ENCODE measurements around the gene DLEC1.

DLEC1 gene

GRCh38 chr3:38136777-38137614, 98.0 kb downstream of the DLEC1 start, which contains the start of gene ACAA1:
Gene ACAA1, minus strand, starts transcription at chr3:38137127. Its CDS starts 92 bp downstream, at chr3:38137035.
- peak; percentile 90 for DNase-seq (ENCODE audit: low read depth, low spot score)

DNA sequence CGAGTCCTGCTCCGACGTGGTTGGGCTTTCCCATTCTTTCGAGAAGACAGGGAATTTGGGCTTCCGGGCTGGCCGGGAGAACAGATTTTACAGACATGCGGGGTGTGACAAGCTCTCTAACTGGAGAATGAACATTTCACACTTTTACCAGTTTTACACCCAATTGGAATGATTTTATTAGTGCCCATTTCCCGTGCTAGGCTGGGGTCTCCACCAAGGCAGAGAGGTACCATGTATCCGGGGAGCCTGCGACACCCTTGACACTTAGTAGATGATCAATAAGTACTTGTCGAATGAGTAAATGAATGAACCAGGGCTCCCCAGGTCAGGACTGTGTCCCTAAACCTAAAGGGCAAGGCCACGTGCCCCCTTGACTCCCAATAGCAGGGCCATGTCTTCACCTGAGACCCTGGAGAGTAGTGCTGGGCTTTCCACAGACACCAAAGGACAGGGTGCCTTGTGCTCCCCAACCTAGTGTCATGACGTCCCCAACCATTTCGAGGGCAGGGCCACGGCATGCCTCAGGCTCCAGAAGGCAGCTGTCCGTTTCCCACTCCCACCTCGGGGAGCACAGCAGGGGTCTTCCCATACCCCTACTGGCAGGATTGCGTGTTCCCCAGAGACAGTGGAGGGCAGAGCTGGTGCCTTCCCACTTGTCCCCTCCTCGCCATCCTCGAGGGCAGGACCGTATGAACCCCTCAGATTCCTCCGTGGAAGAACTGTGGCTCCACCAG, 98.8 kb downstream of the DLEC1 start:
- no peak for DNase-seq (ENCODE audit: low read depth, low spot score)

DNA sequence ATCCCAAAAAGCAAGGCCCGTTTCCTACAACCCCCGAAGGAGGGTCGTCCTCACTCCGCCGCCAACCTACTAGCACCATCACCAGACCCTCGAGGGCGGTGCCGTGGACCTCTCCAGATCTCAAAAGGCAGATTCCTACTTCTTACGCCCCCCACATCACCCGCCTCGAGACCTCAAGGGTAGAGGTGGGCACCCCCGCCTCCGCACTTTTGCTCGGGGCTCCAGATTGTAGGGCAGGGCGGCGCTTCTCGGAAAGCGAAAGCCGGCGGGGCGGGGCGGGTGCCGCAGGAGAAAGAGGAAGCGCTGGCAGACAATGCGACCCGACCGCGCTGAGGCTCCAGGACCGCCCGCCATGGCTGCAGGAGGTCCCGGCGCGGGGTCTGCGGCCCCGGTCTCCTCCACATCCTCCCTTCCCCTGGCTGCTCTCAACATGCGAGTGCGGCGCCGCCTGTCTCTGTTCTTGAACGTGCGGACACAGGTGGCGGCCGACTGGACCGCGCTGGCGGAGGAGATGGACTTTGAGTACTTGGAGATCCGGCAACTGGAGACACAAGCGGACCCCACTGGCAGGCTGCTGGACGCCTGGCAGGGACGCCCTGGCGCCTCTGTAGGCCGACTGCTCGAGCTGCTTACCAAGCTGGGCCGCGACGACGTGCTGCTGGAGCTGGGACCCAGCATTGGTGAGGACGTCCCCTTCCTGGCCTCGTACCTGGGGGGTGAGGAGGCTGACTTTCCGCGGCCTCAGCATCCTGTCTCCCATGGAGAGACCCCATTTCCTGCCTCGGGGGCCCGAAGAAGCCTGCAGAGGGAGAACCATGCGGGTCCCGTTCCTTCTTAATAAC, 99.6 kb downstream of the DLEC1 start, which contains the start of gene MYD88:
Gene MYD88 (plus strand): TSS at position 313 of the 842 bp plus-strand sequence. CDS start 40 bp downstream, at position 353.
- peak; percentile 64 for DNase-seq (ENCODE audit: low read depth, low spot score)

GRCh38 chr3:38139191-38139590, 100.2 kb downstream of the DLEC1 start:
- no peak for DNase-seq (ENCODE audit: low read depth, low spot score)

- DNase-seq (ENCODE audit: low read depth, low spot score), result no peak
These were observed 100.6 kb downstream of the DLEC1 start for GRCh38 chr3:38139652-38140051.

DNA sequence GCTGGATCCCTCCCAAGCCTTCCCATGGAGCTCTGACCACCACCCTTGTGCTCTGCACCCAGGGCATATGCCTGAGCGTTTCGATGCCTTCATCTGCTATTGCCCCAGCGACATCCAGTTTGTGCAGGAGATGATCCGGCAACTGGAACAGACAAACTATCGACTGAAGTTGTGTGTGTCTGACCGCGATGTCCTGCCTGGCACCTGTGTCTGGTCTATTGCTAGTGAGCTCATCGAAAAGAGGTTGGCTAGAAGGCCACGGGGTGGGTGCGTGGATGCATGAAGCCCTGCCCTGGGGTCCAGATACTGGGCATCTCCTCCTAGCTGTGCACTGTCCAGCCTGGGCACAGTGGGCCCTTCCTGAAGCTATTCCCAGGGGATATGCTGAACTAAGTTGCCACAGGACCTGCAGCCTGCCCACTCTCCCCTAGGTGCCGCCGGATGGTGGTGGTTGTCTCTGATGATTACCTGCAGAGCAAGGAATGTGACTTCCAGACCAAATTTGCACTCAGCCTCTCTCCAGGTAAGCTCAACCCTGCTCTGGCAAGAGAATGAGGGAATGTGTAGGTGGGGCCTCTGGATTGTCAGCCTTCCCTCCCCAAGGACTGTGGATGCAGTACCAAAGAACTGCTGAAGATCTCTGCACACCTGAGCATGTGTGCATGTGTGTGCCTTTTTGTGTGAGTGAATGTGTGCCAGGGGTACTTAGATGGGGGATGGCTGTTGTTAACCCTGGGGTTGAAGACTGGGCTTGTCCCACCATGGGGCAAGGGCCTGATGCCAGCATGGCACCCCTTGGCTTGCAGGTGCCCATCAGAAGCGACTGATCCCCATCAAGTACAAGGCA, 101.5 kb downstream of the DLEC1 start:
- DNase-seq (ENCODE audit: low read depth, low spot score), result no peak

- DNase-seq (ENCODE audit: low read depth, low spot score), result no peak
These were observed 102.4 kb downstream of the DLEC1 start for GRCh38 chr3:38141173-38141951.

DNA sequence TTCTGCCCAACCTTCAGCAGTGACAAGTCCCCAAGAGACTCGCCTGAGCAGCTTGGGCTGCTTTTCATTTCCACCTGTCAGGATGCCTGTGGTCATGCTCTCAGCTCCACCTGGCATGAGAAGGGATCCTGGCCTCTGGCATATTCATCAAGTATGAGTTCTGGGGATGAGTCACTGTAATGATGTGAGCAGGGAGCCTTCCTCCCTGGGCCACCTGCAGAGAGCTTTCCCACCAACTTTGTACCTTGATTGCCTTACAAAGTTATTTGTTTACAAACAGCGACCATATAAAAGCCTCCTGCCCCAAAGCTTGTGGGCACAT, 102.9 kb downstream of the DLEC1 start:
- DNase-seq (ENCODE audit: low read depth, low spot score), result no peak

GRCh38 chr3:38142959-38143358, 104.0 kb downstream of the DLEC1 start:
- no peak for DNase-seq (ENCODE audit: low read depth, low spot score)

- DNase-seq (ENCODE audit: low read depth, low spot score), result no peak
These were observed 104.5 kb downstream of the DLEC1 start for GRCh38 chr3:38143511-38143910.

DNA sequence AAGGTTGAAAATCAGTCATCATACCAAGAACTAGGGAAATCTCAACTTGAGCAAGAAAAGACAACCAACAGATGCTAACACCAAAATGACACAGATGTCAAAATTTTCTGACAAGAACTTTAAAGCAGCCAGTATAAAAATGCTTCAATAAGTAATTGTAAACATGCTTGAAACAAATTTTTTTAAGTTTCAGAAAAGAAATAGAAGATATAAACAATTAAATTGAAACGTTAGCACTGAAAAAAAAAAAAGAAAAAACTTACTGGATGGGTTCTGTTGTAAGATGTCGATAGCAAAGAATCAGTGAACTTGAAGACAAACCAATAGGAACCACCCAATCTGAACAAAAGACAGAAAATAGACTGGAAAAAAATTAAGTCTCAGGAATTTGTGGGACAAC, 107.5 kb downstream of the DLEC1 start:
- DNase-seq (ENCODE audit: low read depth, low spot score), result no peak

DNA sequence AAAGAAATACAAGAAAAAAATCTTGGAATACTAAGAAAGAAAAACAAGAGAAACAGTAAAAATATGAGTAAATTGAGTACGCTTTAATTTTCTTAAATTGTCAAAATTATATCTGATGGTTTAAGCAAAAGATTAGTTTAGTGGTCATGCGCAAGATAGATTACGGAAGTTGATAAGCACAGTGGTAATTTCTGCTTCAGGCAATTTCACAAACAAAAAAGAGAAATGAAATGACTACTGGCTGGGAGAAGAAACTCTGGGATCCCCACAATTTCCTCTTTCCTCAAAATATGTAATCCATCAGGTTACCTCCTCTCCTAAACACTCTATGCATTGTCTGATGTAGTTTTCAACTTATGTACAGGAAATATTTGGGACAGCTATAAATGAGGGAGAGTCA, 108.4 kb downstream of the DLEC1 start:
- DNase-seq (ENCODE audit: low read depth, low spot score), result no peak

DNA sequence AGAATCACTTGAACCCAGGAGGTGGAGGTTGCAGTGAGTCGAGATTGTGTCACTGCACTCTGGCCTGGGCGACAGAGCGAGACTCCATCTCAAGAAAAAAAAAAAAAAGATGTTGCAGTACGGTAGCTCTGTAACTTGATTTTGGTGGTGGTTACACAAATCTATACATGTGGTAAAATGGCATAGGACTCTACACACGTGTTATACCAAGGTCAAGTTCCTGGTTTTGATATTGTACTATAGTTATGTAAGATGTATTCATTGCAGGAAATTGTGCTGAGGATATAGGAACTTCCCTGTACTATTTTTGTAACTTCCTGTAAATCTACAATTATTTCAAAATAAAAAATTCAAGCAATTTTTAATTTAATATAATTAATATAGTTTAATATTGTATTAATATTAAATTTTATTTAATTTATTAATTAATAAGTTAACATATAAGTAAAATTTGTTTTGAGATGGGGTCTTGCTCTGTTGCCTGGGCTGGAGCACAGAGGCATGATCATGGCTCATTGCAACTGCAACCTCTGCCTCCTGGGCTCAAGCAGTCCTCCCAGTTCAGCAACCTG, 109.4 kb downstream of the DLEC1 start:
- DNase-seq (ENCODE audit: low read depth, low spot score), result no peak

- no peak for DNase-seq (ENCODE audit: low read depth, low spot score)
These were observed 110.7 kb downstream of the DLEC1 start for GRCh38 chr3:38149708-38150107.

DNA sequence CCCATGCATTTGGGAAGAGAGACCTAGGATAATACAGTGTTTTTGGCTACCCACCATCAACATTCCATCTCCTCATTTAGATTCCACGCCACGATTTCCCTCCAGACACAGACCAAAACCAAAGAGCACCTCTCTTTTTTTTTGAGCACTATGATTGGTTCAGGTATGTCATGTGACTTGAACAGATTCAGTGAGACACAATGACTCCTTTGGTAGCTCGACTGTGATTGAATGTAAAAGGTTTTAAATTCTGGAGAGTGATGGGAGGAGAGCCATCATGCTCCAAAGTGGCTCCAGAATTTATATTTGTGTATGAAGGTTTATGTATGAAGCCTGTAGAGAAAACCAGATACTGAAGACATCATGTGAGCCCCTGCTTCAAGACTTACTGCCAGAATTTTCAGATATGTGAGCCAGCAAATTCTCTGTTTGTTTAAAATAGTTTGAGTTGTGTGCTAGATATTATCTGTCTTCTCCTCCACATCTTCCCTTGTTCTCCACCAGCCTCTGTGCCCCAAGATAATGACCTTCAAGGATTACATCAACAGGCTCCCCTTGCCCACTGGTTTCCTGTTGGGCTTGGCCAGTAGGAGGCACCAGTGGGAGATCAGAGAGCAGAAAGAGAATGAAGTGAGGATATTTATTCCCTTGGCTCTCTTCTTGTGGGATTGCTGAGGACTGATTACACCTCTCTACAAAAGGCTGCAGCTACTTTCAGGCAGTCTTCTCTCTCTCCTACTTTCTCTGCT, 111.9 kb downstream of the DLEC1 start:
- no peak for DNase-seq (ENCODE audit: low read depth, low spot score)

GRCh38 chr3:38151667-38152265, 112.8 kb downstream of the DLEC1 start:
- no peak for DNase-seq (ENCODE audit: low read depth, low spot score)

- no peak for DNase-seq (ENCODE audit: low read depth, low spot score)
These were observed 113.6 kb downstream of the DLEC1 start for GRCh38 chr3:38152609-38153008.

GRCh38 chr3:38153221-38153620, 114.2 kb downstream of the DLEC1 start:
- no peak for DNase-seq (ENCODE audit: low read depth, low spot score)

DNA sequence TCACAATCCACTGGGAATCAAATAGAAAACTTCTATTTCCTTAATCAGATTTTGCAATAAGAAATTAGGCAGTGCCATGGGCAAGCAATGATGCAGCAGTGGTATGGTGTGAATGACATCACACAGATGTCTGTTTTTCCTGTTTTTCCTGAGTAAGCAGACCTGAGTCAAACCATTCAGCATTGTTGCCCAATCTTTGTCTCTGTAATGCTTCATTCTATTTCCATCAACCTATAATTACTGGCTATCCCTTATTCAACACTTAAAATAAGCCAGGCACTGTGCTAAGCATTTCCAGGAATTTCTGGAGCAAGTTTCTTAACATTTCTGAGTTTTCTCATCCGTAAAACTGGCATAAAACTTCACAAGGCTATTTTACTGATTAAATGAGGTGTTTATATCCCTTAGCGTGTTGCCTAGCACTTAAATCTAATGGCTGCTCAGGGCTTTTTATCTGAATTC, 115.1 kb downstream of the DLEC1 start:
- DNase-seq (ENCODE audit: low read depth, low spot score), result no peak

Measured in activated CD4-positive, CD25-positive, alpha-beta regulatory T cell treated with anti-CD3 and anti-CD28 coated beads, Interleukin-2, amount 50 U/mL, for 16 hours (primary cell).